ENCODE data around the gene TTYH3.

Gene TTYH3

DNA sequence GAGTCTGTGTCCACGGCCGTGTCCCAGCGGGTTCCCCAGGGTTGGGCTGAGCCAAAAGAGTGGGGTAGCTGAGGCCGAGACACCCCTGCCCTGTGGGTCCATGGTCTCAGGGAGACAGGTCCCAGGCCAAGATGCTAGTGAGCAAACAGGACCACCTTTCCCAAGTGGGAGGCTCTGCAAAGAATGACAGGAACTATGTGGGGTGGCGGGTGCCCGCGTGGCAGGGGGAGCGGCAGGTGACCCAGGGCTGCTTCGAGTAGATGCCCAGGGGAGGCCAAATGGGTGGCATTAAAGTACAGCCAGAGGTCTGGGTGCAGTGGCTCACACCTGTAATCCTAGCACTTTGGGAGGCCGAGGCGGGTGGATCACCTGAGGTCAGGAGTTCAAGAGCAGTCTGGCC is 18.2 kb downstream of the TTYH3 start:
- Histone ChIP-seq H3K27me3 (no peaks in the 10 kb centered on the region), H3K4me3 (no peak overlapping the region), H3K4me1 (peaks cover 0 to 4% (median under 1%) of the 10 kb centered on the region in 4 donors), H3K27ac (no peak overlapping the region), H3K36me3 (peaks cover 0 to 76% (median 27%) of the 10 kb centered on the region in 3 donors), H3K9me3 (no peaks in the 10 kb centered on the region)
- intact Hi-C loops (cut with DNase I; ENCODE audit: low total_unique reads): loop anchor here (5.0 kb wide), 1 partner anchor 53 kb away; no protein-coding TSS in a partner anchor
- TF ChIP-seq, protein P1, sequence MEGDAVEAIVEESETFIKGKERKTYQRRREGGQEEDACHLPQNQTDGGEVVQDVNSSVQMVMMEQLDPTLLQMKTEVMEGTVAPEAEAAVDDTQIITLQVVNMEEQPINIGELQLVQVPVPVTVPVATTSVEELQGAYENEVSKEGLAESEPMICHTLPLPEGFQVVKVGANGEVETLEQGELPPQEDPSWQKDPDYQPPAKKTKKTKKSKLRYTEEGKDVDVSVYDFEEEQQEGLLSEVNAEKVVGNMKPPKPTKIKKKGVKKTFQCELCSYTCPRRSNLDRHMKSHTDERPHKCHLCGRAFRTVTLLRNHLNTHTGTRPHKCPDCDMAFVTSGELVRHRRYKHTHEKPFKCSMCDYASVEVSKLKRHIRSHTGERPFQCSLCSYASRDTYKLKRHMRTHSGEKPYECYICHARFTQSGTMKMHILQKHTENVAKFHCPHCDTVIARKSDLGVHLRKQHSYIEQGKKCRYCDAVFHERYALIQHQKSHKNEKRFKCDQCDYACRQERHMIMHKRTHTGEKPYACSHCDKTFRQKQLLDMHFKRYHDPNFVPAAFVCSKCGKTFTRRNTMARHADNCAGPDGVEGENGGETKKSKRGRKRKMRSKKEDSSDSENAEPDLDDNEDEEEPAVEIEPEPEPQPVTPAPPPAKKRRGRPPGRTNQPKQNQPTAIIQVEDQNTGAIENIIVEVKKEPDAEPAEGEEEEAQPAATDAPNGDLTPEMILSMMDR (IDR thresholded peaks at IDR 0.05): no peak
- DNase-seq: no peak

DNA sequence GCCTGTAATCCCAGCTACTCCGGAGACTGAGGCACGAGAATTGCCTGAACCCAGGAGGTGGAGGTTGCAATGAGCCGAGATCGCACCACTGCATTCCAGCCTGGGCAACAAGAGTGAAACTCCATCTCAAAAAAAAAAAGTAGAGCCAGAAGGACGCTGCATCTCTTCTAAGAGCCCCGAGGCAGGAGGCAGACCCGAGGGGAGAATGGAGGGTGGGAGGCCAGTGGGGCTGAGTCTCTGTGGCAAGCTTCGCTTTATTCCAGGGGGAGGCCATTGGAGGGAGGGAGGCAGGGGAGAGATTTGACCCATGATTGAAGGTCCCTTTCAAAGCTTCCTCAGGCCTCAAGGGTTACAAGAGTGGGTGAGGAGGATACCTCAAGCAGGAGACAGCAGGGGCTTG is 18.7 kb downstream of the TTYH3 start:
- no peak overlapping the region for H3K4me3 ChIP-seq
- H3K9me3 ChIP-seq: no peaks in the 10 kb centered on the region
- TF ChIP-seq, protein P1 (IDR thresholded peaks at IDR 0.05): no peak
- H3K27me3 ChIP-seq: no peaks in the 10 kb centered on the region
- DNase-seq: no peak
- no peaks in the 10 kb centered on the region for H3K4me1 ChIP-seq
- peaks cover 0 to 81% (median 29%) of the 10 kb centered on the region in 3 donors for H3K36me3 ChIP-seq
- intact Hi-C loops (cut with DNase I; ENCODE audit: low total_unique reads): no loop called here
- no peak overlapping the region for H3K27ac ChIP-seq

DNA sequence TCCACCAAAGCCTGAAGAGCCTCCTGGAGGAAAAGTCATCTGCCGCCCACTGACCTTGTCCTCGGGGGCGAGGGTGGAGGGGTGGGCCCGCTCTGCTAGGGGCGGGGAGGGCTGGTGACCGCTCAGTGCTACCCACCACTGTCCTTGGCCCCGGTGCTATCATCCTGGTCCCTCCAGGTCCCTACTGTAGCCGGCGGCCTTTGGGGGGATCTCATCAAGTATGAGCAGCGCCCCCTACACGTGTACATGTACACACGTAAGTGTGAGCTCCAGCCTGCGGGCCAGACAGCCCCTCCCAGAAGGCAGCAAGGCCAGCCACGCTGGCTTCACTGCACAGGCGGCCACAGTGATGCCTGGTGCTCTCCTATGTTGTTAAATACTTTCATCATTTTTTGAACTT is 19.6 kb downstream of the TTYH3 start:
- Histone ChIP-seq H3K27me3 (no peaks in the 10 kb centered on the region), H3K4me3 (no peak overlapping the region), H3K27ac (no peak overlapping the region), H3K36me3 (peaks cover 2 to 90% (median 36%) of the 10 kb centered on the region in 3 donors), H3K9me3 (no peaks in the 10 kb centered on the region), H3K4me1 (no peaks in the 10 kb centered on the region)
- TF ChIP-seq, protein P1 (IDR thresholded peaks at IDR 0.05): no peak
- intact Hi-C loops (cut with DNase I; ENCODE audit: low total_unique reads): no loop called here
- no peak for DNase-seq

DNA sequence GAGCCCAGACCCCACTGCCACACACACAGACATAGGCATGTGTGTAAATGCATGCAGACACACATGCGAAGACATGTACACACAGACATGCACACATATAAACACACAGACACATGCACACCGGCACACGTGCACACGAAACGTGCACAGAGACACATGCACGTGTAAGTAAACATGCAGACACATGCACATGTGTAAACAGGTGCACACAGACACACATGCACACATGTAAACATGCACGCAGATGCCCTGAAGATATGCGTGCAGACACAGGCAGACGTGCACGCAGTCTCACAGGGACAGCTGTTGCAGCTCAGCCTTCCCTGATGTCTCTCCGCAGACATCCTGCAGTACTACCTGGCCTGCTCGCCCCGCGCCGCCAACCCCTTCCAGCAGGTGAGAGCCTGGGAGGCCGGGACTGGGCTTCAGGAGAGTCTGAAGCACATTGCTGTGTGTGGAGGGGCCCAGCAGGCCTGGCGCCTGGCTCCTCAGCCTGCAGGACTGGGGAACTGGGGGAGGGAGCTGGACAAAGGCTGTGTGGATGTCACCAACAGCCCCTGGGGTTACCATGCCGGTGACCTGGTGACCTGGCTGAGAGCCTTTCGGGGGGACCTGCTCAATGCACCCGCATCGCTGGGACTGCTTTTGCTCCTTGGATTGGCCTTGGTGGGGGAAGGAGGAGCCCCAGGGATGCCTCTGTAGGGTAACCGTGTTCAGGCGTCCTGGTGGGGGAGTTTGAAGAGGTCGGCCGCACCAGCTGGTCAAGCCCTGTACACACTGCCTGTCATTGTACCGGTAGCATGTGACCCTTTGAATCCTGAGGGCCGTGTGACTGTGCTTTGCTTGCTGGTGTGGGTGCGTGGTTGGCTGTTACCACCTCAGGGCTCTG is 20.3 kb downstream of the TTYH3 start:
- Histone ChIP-seq H3K36me3 (peaks cover 8 to 90% (median 32%) of the 10 kb centered on the region in 3 donors), H3K27ac (no peak overlapping the region), H3K4me3 (no peak overlapping the region), H3K9me3 (no peaks in the 10 kb centered on the region), H3K27me3 (no peaks in the 10 kb centered on the region), H3K4me1 (no peaks in the 10 kb centered on the region)
- intact Hi-C loops (cut with DNase I; ENCODE audit: low total_unique reads): no loop called here
- TF ChIP-seq, protein P1 (IDR thresholded peaks at IDR 0.05): no peak
- DNase-seq: no peak

DNA sequence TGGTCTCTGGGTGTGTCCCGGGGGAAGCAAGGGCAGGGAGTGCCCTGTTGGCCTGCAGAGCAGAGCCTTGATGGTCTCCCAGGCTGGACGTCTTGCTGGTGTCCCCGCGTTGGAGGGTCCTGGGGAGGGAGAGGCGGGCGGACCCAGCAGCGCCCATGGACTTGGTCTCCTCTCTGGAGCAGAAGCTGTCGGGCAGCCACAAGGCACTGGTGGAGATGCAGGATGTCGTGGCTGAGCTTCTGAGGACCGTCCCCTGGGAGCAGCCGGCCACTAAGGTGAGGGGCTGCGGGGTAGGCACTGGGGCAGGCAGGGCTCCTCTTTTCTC is 20.9 kb downstream of the TTYH3 start:
- Histone ChIP-seq H3K27ac (no peak overlapping the region), H3K4me1 (no peaks in the 10 kb centered on the region), H3K27me3 (no peaks in the 10 kb centered on the region), H3K36me3 (peaks cover 8 to 90% (median 26%) of the 10 kb centered on the region in 3 donors), H3K4me3 (no peak overlapping the region), H3K9me3 (no peaks in the 10 kb centered on the region)
- no peak for DNase-seq
- intact Hi-C loops (cut with DNase I; ENCODE audit: low total_unique reads): no loop called here
- TF ChIP-seq, protein P1 (IDR thresholded peaks at IDR 0.05): no peak
